Trophoblast cell (in vitro differentiated cells and primary cell): Measurements from ENCODE around the gene C1orf74.
A peak's percentile ranks its signal among the peaks of the same experiment; 100 is the strongest.

Experiments used
- DNase-seq, 2 donors: peaks; one replicate each; pipeline ENCODE4 v3.0.0-alpha.2; 2016
- H2AFZ ChIP-seq: 2 replicates; pipeline ENCODE4 v1.6.1; 2013; ENCODE audit warnings: low read length, moderate library complexity, mild to moderate bottlenecking; ENCODE audit not compliant: insufficient read depth, poor library complexity
- H2AK5ac ChIP-seq: 2 replicates; pipeline ENCODE4 v1.6.1; 2013; ENCODE audit warnings: mild to moderate bottlenecking, low read length
- H2BK120ac ChIP-seq: 2 replicates; pipeline ENCODE4 v1.6.1; 2013; ENCODE audit warnings: low read length, mild to moderate bottlenecking, moderate library complexity; ENCODE audit not compliant: insufficient read depth, poor library complexity
- H2BK12ac ChIP-seq: 2 replicates; pipeline ENCODE4 v1.6.1; 2013; ENCODE audit warnings: mild to moderate bottlenecking, low read length, moderate library complexity
- H2BK5ac ChIP-seq: 2 replicates; pipeline ENCODE4 v1.6.1; 2013; ENCODE audit warnings: low read length, low read depth, moderate library complexity, mild to moderate bottlenecking; ENCODE audit not compliant: poor library complexity
- H3K14ac ChIP-seq: 2 replicates; pipeline ENCODE4 v1.6.1; 2013; ENCODE audit warnings: mild to moderate bottlenecking, low read length
- H3K18ac ChIP-seq: 2 replicates; pipeline ENCODE4 v1.6.1; 2013; ENCODE audit warnings: mild to moderate bottlenecking, low read length
- H3K23ac ChIP-seq: 2 replicates; pipeline ENCODE4 v1.6.1; 2013; ENCODE audit warnings: low read length
- H3K27ac ChIP-seq: 2 replicates; pipeline ENCODE4 v1.5.1; 2013; ENCODE audit warnings: low read depth, mild to moderate bottlenecking, inconsistent platforms, low read length, moderate library complexity
- H3K27me3 ChIP-seq: 2 replicates; pipeline ENCODE4 v1.6.1; 2013; ENCODE audit warnings: inconsistent platforms, mild to moderate bottlenecking, low read length, moderate library complexity; ENCODE audit not compliant: insufficient read depth
- H3K36me3 ChIP-seq, 2 experiments: 1 replicate in 1 of 2; 2 replicates in 1 of 2; pipeline ENCODE4 v1.6.1; 2013; ENCODE audit warnings: low read length in 2 of 2, mild to moderate bottlenecking in 2 of 2, moderate library complexity in 1 of 2; ENCODE audit not compliant: insufficient read depth in 2 of 2, control insufficient read depth in 1 of 2
- H3K4ac ChIP-seq: 2 replicates; pipeline ENCODE4 v1.6.1; 2013; ENCODE audit warnings: low read depth, mild to moderate bottlenecking, low read length, moderate library complexity
- H3K4me1 ChIP-seq, 2 experiments: 1 replicate in 1 of 2; 2 replicates in 1 of 2; pipeline ENCODE4 v1.6.1; 2013; ENCODE audit warnings: low read length in 2 of 2, mild to moderate bottlenecking in 2 of 2, moderate library complexity in 1 of 2; ENCODE audit not compliant: insufficient read depth in 2 of 2, control insufficient read depth in 1 of 2
- H3K4me2 ChIP-seq: 2 replicates; pipeline ENCODE4 v1.6.1; 2013; ENCODE audit warnings: inconsistent platforms, mild to moderate bottlenecking, low read length, moderate library complexity
- H3K4me3 ChIP-seq: 2 replicates; pipeline ENCODE4 v1.5.1; 2013; ENCODE audit warnings: mild to moderate bottlenecking, low read depth, low read length, inconsistent platforms
- H3K79me1 ChIP-seq: one replicate; pipeline ENCODE4 v1.6.1; 2013; ENCODE audit warnings: low read length
- H3K79me2 ChIP-seq: 2 replicates; pipeline ENCODE4 v1.6.1; 2013; ENCODE audit warnings: low read length, mild to moderate bottlenecking; ENCODE audit not compliant: control insufficient read depth, insufficient read depth, poor library complexity
- H3K9ac ChIP-seq: 2 replicates; pipeline ENCODE4 v1.6.1; 2013; ENCODE audit warnings: mild to moderate bottlenecking, low read length
- H3K9me3 ChIP-seq: 2 replicates; pipeline ENCODE4 v1.6.1; 2013; ENCODE audit warnings: low read depth, mild to moderate bottlenecking, control low read depth, inconsistent platforms, low read length; ENCODE audit not compliant: insufficient read depth
- H4K12ac ChIP-seq: 2 replicates; pipeline ENCODE4 v1.6.1; 2013; ENCODE audit warnings: low read depth, mild to moderate bottlenecking, low read length, moderate library complexity
- H4K8ac ChIP-seq: 2 replicates; pipeline ENCODE4 v1.6.1; 2013; ENCODE audit warnings: low read depth, mild to moderate bottlenecking, low read length, moderate library complexity
- H4K91ac ChIP-seq: one replicate; pipeline ENCODE4 v1.6.1; 2013; ENCODE audit warnings: low read depth, mild to moderate bottlenecking, low read length, moderate library complexity
- WGBS: extraction: QIAGEN DNeasy Blood & Tissue Kit; methylation state at CpG from one replicate; pipeline ENCODE4 v1.1.7; 2013; ENCODE audit warnings: missing lambda C conversion rate; ENCODE audit not compliant: insufficient read length, insufficient coverage; ENCODE audit errors: extremely low coverage; 5-methylcytosine and 5-hydroxymethylcytosine counted together

The C1orf74 gene

GRCh38 chr1:209785592-209785991, 1.2 kb upstream of the C1orf74 start:
- H4K12ac ChIP-seq: no peak overlapping the region
- H3K9me3 ChIP-seq: no peaks in the 10 kb centered on the region
- H3K4me3 ChIP-seq: no peak overlapping the region
- WGBS: no CpG with 5 or more reads among the region's 4 CpGs
- H3K79me1 ChIP-seq: peaks cover 1% of the 10 kb centered on the region
- H3K9ac ChIP-seq: no peak overlapping the region
- no peak overlapping the region for H4K8ac ChIP-seq
- H2BK12ac ChIP-seq: no peak overlapping the region
- no peak overlapping the region for H3K23ac ChIP-seq
- no peak overlapping the region for H2AK5ac ChIP-seq
- DNase-seq: no peak
- no peaks in the 10 kb centered on the region for H3K27me3 ChIP-seq
- no peak overlapping the region for H3K4ac ChIP-seq
- no peak overlapping the region for H3K18ac ChIP-seq
- no peak overlapping the region for H2AFZ ChIP-seq
- H3K36me3 ChIP-seq: peaks cover 15 to 29% of the 10 kb centered on the region in 2 experiments
- H3K4me2 ChIP-seq: no peak overlapping the region
- no peak overlapping the region for H3K14ac ChIP-seq
- H3K4me1 ChIP-seq: peaks cover 14 to 16% of the 10 kb centered on the region in 2 experiments
- H4K91ac ChIP-seq: no peak overlapping the region
- H2BK5ac ChIP-seq: no peak overlapping the region
- H2BK120ac ChIP-seq: no peak overlapping the region
- no peak overlapping the region for H3K27ac ChIP-seq
- H3K79me2 ChIP-seq: no peaks in the 10 kb centered on the region

- H2BK120ac ChIP-seq: no peak overlapping the region
- no peak overlapping the region for H3K9ac ChIP-seq
- H3K79me1 ChIP-seq: peaks cover 1% of the 10 kb centered on the region
- H3K36me3 ChIP-seq: peaks cover 5 to 15% of the 10 kb centered on the region in 2 experiments
- H3K27me3 ChIP-seq: no peaks in the 10 kb centered on the region
- H3K14ac ChIP-seq: no peak overlapping the region
- no peak overlapping the region for H4K8ac ChIP-seq
- H2AFZ ChIP-seq: no peak overlapping the region
- no peak overlapping the region for H2AK5ac ChIP-seq
- no peak overlapping the region for H2BK5ac ChIP-seq
- H4K91ac ChIP-seq: no peak overlapping the region
- no peak for DNase-seq
- WGBS: no CpG with 5 or more reads among the region's 6 CpGs
- no peak overlapping the region for H2BK12ac ChIP-seq
- H3K79me2 ChIP-seq: no peaks in the 10 kb centered on the region
- H3K4me3 ChIP-seq: no peak overlapping the region
- H3K27ac ChIP-seq: no peak overlapping the region
- H3K4ac ChIP-seq: no peak overlapping the region
- H3K4me1 ChIP-seq: peaks cover 12 to 13% of the 10 kb centered on the region in 2 experiments
- H4K12ac ChIP-seq: no peak overlapping the region
- no peak overlapping the region for H3K23ac ChIP-seq
- no peak overlapping the region for H3K18ac ChIP-seq
- H3K9me3 ChIP-seq: no peaks in the 10 kb centered on the region
- H3K4me2 ChIP-seq: peak overlapping the region; percentile 77
Observed at GRCh38 chr1:209783386-209783785, 973 bp downstream of the C1orf74 start.

- Histone ChIP-seq H3K4me2 (no peak overlapping the region), H2BK12ac (no peak overlapping the region), H3K36me3 (peaks cover 4 to 5% of the 10 kb centered on the region in 2 experiments), H4K12ac (no peak overlapping the region), H3K9ac (no peak overlapping the region), H3K79me2 (no peaks in the 10 kb centered on the region), H2AK5ac (no peak overlapping the region), H3K18ac (no peak overlapping the region), H2BK5ac (peak overlapping the region; percentile 16), H3K4ac (no peak overlapping the region), H3K4me1 (peaks cover 12 to 13% of the 10 kb centered on the region in 2 experiments), H2BK120ac (no peak overlapping the region), H3K27me3 (no peaks in the 10 kb centered on the region), H4K91ac (no peak overlapping the region), H3K27ac (peak overlapping the region; percentile 35), H3K4me3 (no peak overlapping the region), H3K14ac (no peak overlapping the region), H3K23ac (no peak overlapping the region), H3K79me1 (peaks cover 1% of the 10 kb centered on the region), H4K8ac (no peak overlapping the region), H2AFZ (no peak overlapping the region), H3K9me3 (no peaks in the 10 kb centered on the region)
- peak; percentile 97 to 98 for DNase-seq
- WGBS: no CpG with 5 or more reads among the region's 4 CpGs
Observed at GRCh38 chr1:209780268-209780667, 4.1 kb downstream of the C1orf74 start.

GRCh38 chr1:209778102-209778501, 6.3 kb downstream of the C1orf74 start:
- peaks cover 4% of the 10 kb centered on the region in 2 experiments for H3K4me1 ChIP-seq
- no peak overlapping the region for H3K14ac ChIP-seq
- no peak overlapping the region for H2BK5ac ChIP-seq
- H3K27me3 ChIP-seq: no peaks in the 10 kb centered on the region
- no peak overlapping the region for H3K27ac ChIP-seq
- H3K9ac ChIP-seq: no peak overlapping the region
- H3K4ac ChIP-seq: no peak overlapping the region
- no CpG with 5 or more reads among the region's 1 CpG for WGBS
- H3K79me2 ChIP-seq: no peaks in the 10 kb centered on the region
- no peak overlapping the region for H4K12ac ChIP-seq
- no peak overlapping the region for H4K8ac ChIP-seq
- H2AFZ ChIP-seq: no peak overlapping the region
- H2BK120ac ChIP-seq: no peak overlapping the region
- no peaks in the 10 kb centered on the region for H3K79me1 ChIP-seq
- no peak overlapping the region for H4K91ac ChIP-seq
- H2AK5ac ChIP-seq: no peak overlapping the region
- no peak overlapping the region for H3K23ac ChIP-seq
- H3K4me3 ChIP-seq: no peak overlapping the region
- no peaks in the 10 kb centered on the region for H3K9me3 ChIP-seq
- H2BK12ac ChIP-seq: no peak overlapping the region
- H3K4me2 ChIP-seq: no peak overlapping the region
- no peak overlapping the region for H3K18ac ChIP-seq
- H3K36me3 ChIP-seq: peaks cover 2 to 3% of the 10 kb centered on the region in 2 experiments
- no peak for DNase-seq
